ENCODE results near the gene CENPQ. TPM values are rescaled to one million over a fixed set of nuclear protein-coding genes. Genes with fewer than 3 reads are reported as not detected.

Gene CENPQ
- total and polyA plus RNA-seq, 9 donors = 6.3 to 10.6 (median 7.7) TPM

DNA sequence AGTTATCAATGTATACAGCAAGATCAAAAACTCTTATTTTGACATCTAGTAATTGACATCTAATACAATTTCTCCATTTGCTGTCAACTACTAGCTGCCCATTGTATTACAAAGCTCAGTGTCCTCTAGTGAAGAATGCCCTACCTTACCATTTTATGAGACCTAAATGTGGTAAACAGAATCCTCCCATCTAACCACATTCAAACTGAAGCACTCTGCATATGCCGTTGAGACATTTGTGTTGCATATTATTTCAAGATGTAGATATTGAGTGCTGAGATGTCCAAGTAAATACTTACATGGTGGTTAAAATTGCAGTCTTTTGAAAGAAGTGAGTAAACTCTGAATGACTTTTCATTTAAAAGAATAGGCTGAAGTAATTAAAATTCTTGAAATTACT is 36.0 kb downstream of the CENPQ start:
- no CpG with 5 or more reads among the region's 1 CpG for WGBS (ENCODE audit: insufficient coverage)
- Histone ChIP-seq H3K4me3 (ENCODE audit: low read length) (no peak overlapping the region), H3K27ac (ENCODE audit: low read length) (no peak overlapping the region), H3K4me1 (ENCODE audit: control insufficient read depth, insufficient read depth, low read length) (no peaks in the 10 kb centered on the region), H3K9me3 (replicated peaks; ENCODE audit: control insufficient read depth, low read depth, low read length) (no peaks in the 10 kb centered on the region), H3K36me3 (ENCODE audit: control insufficient read depth, insufficient read depth, low read length) (no peaks in the 10 kb centered on the region), H3K27me3 (ENCODE audit: control insufficient read depth, insufficient read depth, low read length) (no peaks in the 10 kb centered on the region)
- DNase-seq = no peak

DNA sequence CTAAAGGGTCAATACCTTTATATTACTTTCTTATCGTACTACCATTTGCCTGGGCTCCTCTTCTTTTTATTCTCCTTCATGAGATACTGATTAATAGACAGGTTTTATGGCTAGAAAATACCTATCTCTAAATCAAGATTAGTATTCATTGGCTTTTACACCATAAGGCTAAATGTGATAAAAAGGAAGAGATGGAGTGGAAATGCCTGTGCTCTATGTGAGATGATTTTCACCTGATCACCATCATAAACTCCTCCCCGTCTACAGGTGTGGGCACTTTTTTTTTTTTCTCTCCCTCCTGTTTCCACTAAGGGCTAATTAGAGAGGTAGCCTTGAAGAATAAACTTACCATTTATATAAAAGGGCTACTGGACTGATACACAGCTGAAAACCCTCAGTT is 36.5 kb downstream of the CENPQ start, which contains the start of gene GLYATL3:
GLYATL3 (plus strand) TSS at position 301 of the 400 bp plus-strand sequence. CDS start 12,068 bp downstream, outside the sequence.
- Histone ChIP-seq H3K27ac (ENCODE audit: low read length) (no peak within 1 kb of the TSS), H3K4me1 (ENCODE audit: control insufficient read depth, insufficient read depth, low read length) (no peaks in the 10 kb centered on the region), H3K9me3 (replicated peaks; ENCODE audit: control insufficient read depth, low read depth, low read length) (no peaks in the 10 kb centered on the region), H3K27me3 (ENCODE audit: control insufficient read depth, insufficient read depth, low read length) (no peaks in the 10 kb centered on the region), H3K4me3 (ENCODE audit: low read length) (no peak within 1 kb of the TSS), H3K36me3 (ENCODE audit: control insufficient read depth, insufficient read depth, low read length) (no peaks in the 10 kb centered on the region)
- no CpG with 5 or more reads among the region's 2 CpGs for WGBS (ENCODE audit: insufficient coverage)
- no peak for DNase-seq

DNA sequence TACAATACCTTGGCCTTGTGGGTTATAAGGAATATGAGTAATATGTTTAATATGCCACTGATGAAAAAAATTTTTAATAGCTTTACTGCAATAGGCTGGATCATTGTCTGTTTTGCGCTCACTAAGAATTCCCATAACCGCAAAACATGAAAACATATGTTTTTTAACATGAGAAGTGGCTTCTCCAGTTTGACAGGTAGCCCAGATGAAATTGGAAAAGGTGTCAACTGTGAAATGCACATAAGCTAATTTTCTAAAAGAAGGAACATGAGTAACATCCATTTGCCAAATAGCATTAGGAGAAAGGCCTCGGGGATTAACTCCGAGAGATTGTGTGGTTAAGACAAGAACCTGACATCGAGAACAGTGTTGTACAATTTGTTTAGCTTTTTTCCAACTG is 41.5 kb downstream of the CENPQ start:
- no peak overlapping the region for H3K27ac ChIP-seq (ENCODE audit: low read length)
- no peaks in the 10 kb centered on the region for H3K36me3 ChIP-seq (ENCODE audit: control insufficient read depth, insufficient read depth, low read length)
- DNase-seq = no peak
- no peaks in the 10 kb centered on the region for H3K9me3 ChIP-seq (replicated peaks; ENCODE audit: control insufficient read depth, low read depth, low read length)
- H3K27me3 ChIP-seq (ENCODE audit: control insufficient read depth, insufficient read depth, low read length) = no peaks in the 10 kb centered on the region
- WGBS (ENCODE audit: insufficient coverage) = 80% methylated on average over 3 of the region's 5 CpGs
- H3K4me1 ChIP-seq (ENCODE audit: control insufficient read depth, insufficient read depth, low read length) = no peaks in the 10 kb centered on the region
- H3K4me3 ChIP-seq (ENCODE audit: low read length) = no peak overlapping the region

DNA sequence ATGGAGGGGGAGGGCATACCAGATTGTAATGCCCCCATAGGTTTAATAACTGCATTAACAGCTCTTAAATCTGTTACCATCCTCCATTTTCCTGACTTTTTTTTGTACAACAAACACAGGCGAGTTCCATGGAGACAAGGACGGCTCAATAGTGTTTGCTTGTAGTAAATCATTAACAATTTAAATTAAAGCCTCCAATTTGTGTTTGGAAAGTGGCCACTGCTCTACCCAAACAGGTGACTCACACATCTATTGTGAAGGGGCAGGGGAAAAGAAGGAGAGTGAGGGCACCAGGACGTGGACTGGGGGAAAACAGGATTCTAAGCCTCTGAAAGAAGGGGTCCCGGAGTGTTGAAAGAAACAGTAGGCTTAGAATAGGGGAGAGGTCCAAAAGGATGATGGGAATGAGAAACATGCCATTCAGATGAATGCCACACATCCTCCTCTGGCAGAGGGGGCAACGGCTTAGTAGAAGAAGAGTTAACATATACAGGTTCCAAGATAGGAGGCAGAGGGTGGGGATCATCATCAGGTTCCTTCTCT is 43.5 kb downstream of the CENPQ start:
- H3K9me3 ChIP-seq (replicated peaks; ENCODE audit: control insufficient read depth, low read depth, low read length) = no peaks in the 10 kb centered on the region
- no peaks in the 10 kb centered on the region for H3K27me3 ChIP-seq (ENCODE audit: control insufficient read depth, insufficient read depth, low read length)
- H3K4me1 ChIP-seq (ENCODE audit: control insufficient read depth, insufficient read depth, low read length) = no peaks in the 10 kb centered on the region
- DNase-seq = no peak
- H3K4me3 ChIP-seq (ENCODE audit: low read length) = no peak overlapping the region
- WGBS (ENCODE audit: insufficient coverage) = 80% methylated on average over 1 of the region's 5 CpGs
- no peak overlapping the region for H3K27ac ChIP-seq (ENCODE audit: low read length)
- H3K36me3 ChIP-seq (ENCODE audit: control insufficient read depth, insufficient read depth, low read length) = no peaks in the 10 kb centered on the region

- Histone ChIP-seq H3K4me3 (ENCODE audit: low read length) (no peak overlapping the region), H3K9me3 (replicated peaks; ENCODE audit: control insufficient read depth, low read depth, low read length) (no peaks in the 10 kb centered on the region), H3K4me1 (ENCODE audit: control insufficient read depth, insufficient read depth, low read length) (no peaks in the 10 kb centered on the region), H3K27ac (ENCODE audit: low read length) (no peak overlapping the region), H3K36me3 (ENCODE audit: control insufficient read depth, insufficient read depth, low read length) (no peaks in the 10 kb centered on the region), H3K27me3 (ENCODE audit: control insufficient read depth, insufficient read depth, low read length) (no peaks in the 10 kb centered on the region)
- WGBS (ENCODE audit: insufficient coverage) = 37% methylated on average over 2 of the region's 3 CpGs
- no peak for DNase-seq
Measured at GRCh38 chr6:49509342-49509741, 46.2 kb downstream of the CENPQ start.

DNA sequence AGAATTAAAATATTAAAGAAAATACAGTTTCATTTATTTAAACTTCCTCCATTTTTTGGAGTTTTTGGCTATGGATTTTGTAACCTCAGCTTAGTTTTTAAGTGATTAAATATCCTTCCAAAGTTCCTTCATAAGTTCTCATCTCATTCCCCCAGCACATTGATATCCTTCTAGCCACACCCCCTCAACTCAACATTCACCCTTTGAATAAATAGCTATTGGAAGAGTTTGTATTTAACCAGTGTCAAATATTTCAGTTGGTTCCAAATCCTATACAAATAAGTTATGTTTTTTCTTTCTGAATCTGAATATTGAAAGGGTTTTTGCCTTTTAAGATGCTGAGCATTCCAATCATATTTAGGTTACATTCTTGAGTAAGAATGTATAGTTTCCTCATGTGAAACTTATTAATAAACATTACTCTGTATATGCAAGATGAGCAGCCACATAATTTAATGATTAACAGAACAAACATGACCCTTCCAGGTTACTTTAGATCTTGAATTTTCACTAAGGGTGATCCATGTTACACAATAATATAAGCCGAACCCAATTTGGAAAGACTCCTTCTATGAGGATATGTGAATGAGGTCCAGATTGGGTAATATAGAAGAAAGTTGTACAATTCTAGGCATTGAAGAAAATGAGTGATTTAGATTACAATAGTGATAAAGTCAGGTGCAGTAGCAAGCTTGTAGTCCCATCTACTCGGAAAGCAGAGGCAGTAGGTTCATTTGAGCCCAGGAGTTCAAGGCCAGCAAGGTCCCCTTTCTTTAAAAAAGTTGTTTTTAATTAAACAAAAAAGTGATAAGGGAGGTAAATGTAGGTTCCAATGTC is 50.2 kb downstream of the CENPQ start:
- Histone ChIP-seq H3K27me3 (ENCODE audit: control insufficient read depth, insufficient read depth, low read length) (no peaks in the 10 kb centered on the region), H3K4me1 (ENCODE audit: control insufficient read depth, insufficient read depth, low read length) (no peaks in the 10 kb centered on the region), H3K27ac (ENCODE audit: low read length) (no peak overlapping the region), H3K9me3 (replicated peaks; ENCODE audit: control insufficient read depth, low read depth, low read length) (no peaks in the 10 kb centered on the region), H3K4me3 (ENCODE audit: low read length) (no peak overlapping the region), H3K36me3 (ENCODE audit: control insufficient read depth, insufficient read depth, low read length) (no peaks in the 10 kb centered on the region)
- DNase-seq = no peak
- no CpG with 5 or more reads among the region's 2 CpGs for WGBS (ENCODE audit: insufficient coverage)

- Histone ChIP-seq H3K4me3 (ENCODE audit: low read length) (no peak overlapping the region), H3K36me3 (ENCODE audit: control insufficient read depth, insufficient read depth, low read length) (no peaks in the 10 kb centered on the region), H3K9me3 (replicated peaks; ENCODE audit: control insufficient read depth, low read depth, low read length) (no peaks in the 10 kb centered on the region), H3K4me1 (ENCODE audit: control insufficient read depth, insufficient read depth, low read length) (no peaks in the 10 kb centered on the region), H3K27me3 (ENCODE audit: control insufficient read depth, insufficient read depth, low read length) (no peaks in the 10 kb centered on the region), H3K27ac (ENCODE audit: low read length) (no peak overlapping the region)
- 100% methylated on average over 2 of the region's 8 CpGs for WGBS (ENCODE audit: insufficient coverage)
- no peak for DNase-seq
Measured at GRCh38 chr6:49514571-49515484, 51.7 kb downstream of the CENPQ start.

- WGBS (ENCODE audit: insufficient coverage) = 78% methylated on average over 5 of the region's 10 CpGs
- no peak overlapping the region for H3K27ac ChIP-seq (ENCODE audit: low read length)
- no peaks in the 10 kb centered on the region for H3K4me1 ChIP-seq (ENCODE audit: control insufficient read depth, insufficient read depth, low read length)
- H3K27me3 ChIP-seq (ENCODE audit: control insufficient read depth, insufficient read depth, low read length) = no peaks in the 10 kb centered on the region
- DNase-seq = no peak
- no peaks in the 10 kb centered on the region for H3K36me3 ChIP-seq (ENCODE audit: control insufficient read depth, insufficient read depth, low read length)
- no peaks in the 10 kb centered on the region for H3K9me3 ChIP-seq (replicated peaks; ENCODE audit: control insufficient read depth, low read depth, low read length)
- H3K4me3 ChIP-seq (ENCODE audit: low read length) = no peak overlapping the region
Measured at GRCh38 chr6:49515485-49516146, 52.4 kb downstream of the CENPQ start.

DNA sequence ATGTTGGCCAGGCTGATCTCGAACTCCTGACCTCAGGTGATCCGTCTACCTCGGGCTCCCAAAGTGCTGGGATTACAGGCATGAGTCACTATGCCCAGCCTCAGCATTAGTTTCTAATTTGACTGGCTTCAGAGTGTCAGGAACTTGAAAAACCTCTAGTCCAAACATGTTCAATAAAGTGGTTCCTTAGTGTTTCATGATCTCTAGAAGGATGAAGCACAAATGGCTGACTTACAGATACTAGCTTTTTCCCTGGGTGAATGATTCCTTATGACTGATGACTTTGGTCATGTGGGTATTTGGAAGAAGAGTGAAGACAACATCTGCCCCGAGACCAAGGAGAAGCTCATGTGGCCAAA is 53.0 kb downstream of the CENPQ start:
- no peaks in the 10 kb centered on the region for H3K27me3 ChIP-seq (ENCODE audit: control insufficient read depth, insufficient read depth, low read length)
- H3K9me3 ChIP-seq (replicated peaks; ENCODE audit: control insufficient read depth, low read depth, low read length) = no peaks in the 10 kb centered on the region
- no peak overlapping the region for H3K27ac ChIP-seq (ENCODE audit: low read length)
- H3K4me1 ChIP-seq (ENCODE audit: control insufficient read depth, insufficient read depth, low read length) = no peaks in the 10 kb centered on the region
- WGBS (ENCODE audit: insufficient coverage) = 79% methylated on average over 3 of the region's 4 CpGs
- no peak overlapping the region for H3K4me3 ChIP-seq (ENCODE audit: low read length)
- H3K36me3 ChIP-seq (ENCODE audit: control insufficient read depth, insufficient read depth, low read length) = no peaks in the 10 kb centered on the region
- no peak for DNase-seq

DNA sequence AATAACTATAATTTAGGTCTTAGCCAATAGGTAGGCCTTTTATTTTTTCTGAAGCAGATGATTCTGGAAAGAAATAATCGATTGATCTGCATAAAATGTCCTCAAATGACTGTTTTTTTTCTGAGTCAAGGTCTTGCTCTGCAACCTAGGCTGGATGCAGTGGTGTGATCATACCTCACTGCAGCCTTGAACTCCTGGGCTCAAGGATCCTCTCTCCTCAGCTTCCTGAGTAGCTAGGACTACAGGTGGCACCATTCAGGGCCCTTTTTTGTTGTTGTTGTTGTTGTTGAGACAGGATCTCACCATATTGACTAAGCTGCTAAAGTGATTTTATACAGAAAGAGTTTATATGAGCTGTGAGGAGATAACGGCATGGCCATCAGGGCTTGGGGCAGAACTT is 54.7 kb downstream of the CENPQ start:
- no peaks in the 10 kb centered on the region for H3K9me3 ChIP-seq (replicated peaks; ENCODE audit: control insufficient read depth, low read depth, low read length)
- WGBS (ENCODE audit: insufficient coverage) = 86% methylated on average over 1 of the region's 2 CpGs

More for the DNA sequence above, 54.7 kb downstream of the CENPQ start:
- DNase-seq = no peak
- no peak overlapping the region for H3K4me3 ChIP-seq (ENCODE audit: low read length)
- H3K27me3 ChIP-seq (ENCODE audit: control insufficient read depth, insufficient read depth, low read length) = no peaks in the 10 kb centered on the region
- H3K27ac ChIP-seq (ENCODE audit: low read length) = no peak overlapping the region
- no peaks in the 10 kb centered on the region for H3K36me3 ChIP-seq (ENCODE audit: control insufficient read depth, insufficient read depth, low read length)
- H3K4me1 ChIP-seq (ENCODE audit: control insufficient read depth, insufficient read depth, low read length) = no peaks in the 10 kb centered on the region
